H1 (cell line): ENCODE measurements around the gene FBXO11. TPM values are rescaled to one million over a fixed set of nuclear protein-coding genes. Genes with fewer than 3 reads are reported as not detected.

Source experiments
- CTCF ChIA-PET: fragments of 300-600 bp; sonication (Branson Sonifier 250); formaldehyde crosslinking; loops from one replicate; lab custom pipeline; 2021; ENCODE audit not compliant: partially characterized antibody; lab: Charles Lee
- POLR2A ChIA-PET: fragments of 300-600 bp; sonication (Branson Sonifier 250); formaldehyde crosslinking; loops from one replicate; lab custom pipeline; 2021; ENCODE audit warnings: inconsistent platforms; ENCODE audit not compliant: partially characterized antibody; lab: Charles Lee
- DNase-seq, 2 experiments: peaks; one replicate each; pipeline versions ENCODE4 v3.0.0 to v3.0.0-alpha.2; 2010 to 2022; ENCODE audit warnings: low spot score in 2 of 2, low read depth in 1 of 2, mixed read lengths in 1 of 2
- FAIRE-seq: peaks from 2 replicates; lab custom pipeline; 2011; peaks lifted over from hg19 to GRCh38; lab: Jason Lieb, UNC
- H2AFZ ChIP-seq: 2 replicates; pipeline ENCODE4 v1.8.1; 2012; ENCODE audit warnings: low read length, inconsistent platforms
- H2AK5ac ChIP-seq: 2 replicates; pipeline ENCODE4 v1.6.1; 2013; ENCODE audit warnings: low read depth, low read length
- H2BK120ac ChIP-seq: replicated peaks from 2 replicates; pipeline ENCODE3; 2013; ENCODE audit warnings: low read depth, low read length, inconsistent platforms
- H2BK12ac ChIP-seq: 2 replicates; pipeline ENCODE4 v1.6.1; 2013; ENCODE audit warnings: low read depth, low read length
- H2BK15ac ChIP-seq: 2 replicates; pipeline ENCODE4 v1.6.1; 2013; ENCODE audit warnings: low read length
- H2BK20ac ChIP-seq: 2 replicates; pipeline ENCODE4 v1.6.1; 2013; ENCODE audit warnings: low read length
- H2BK5ac ChIP-seq: 2 replicates; pipeline ENCODE4 v1.6.1; 2013; ENCODE audit warnings: low read depth, low read length
- H3K14ac ChIP-seq: 2 replicates; pipeline ENCODE4 v1.6.1; 2013; ENCODE audit warnings: inconsistent platforms; ENCODE audit not compliant: insufficient read length
- H3K18ac ChIP-seq: 2 replicates; pipeline ENCODE4 v1.6.1; 2013; ENCODE audit warnings: low read length; ENCODE audit errors: extremely low read depth
- H3K23ac ChIP-seq: 2 replicates; pipeline ENCODE4 v1.6.1; 2013; ENCODE audit warnings: inconsistent platforms; ENCODE audit not compliant: insufficient read length
- H3K23me2 ChIP-seq: 2 replicates; pipeline ENCODE4 v1.6.1; 2013; ENCODE audit warnings: low read depth, low read length
- H3K27ac ChIP-seq: 2 replicates; pipeline ENCODE4 v1.6.1; 2011; ENCODE audit warnings: low read depth, low read length, inconsistent platforms
- H3K27me3 ChIP-seq, 4 experiments: replicated peaks in 1 of 4; 1 replicate in 1 of 4; 2 replicates in 3 of 4; pipeline versions ENCODE4 v1.6.1 to v1.8.1; 2011 to 2013; ENCODE audit warnings: low read length in 3 of 4, mild to moderate bottlenecking in 3 of 4, inconsistent platforms in 2 of 4, mixed read lengths in 2 of 4, moderate library complexity in 1 of 4; ENCODE audit not compliant: control insufficient read depth in 3 of 4, insufficient read depth in 3 of 4; ENCODE audit errors: extremely low read depth in 1 of 4
- H3K36me3 ChIP-seq, 4 experiments: 2 replicates each; pipeline versions ENCODE4 v1.6.1 to v1.8.1; 2011 to 2013; ENCODE audit warnings: mild to moderate bottlenecking in 4 of 4, low read length in 3 of 4, moderate library complexity in 2 of 4, control low read depth in 1 of 4, inconsistent platforms in 1 of 4; ENCODE audit not compliant: insufficient read depth in 4 of 4, control insufficient read depth in 2 of 4
- H3K4ac ChIP-seq: replicated peaks from 2 replicates; pipeline ENCODE3; 2013; ENCODE audit warnings: low read length, low read depth, mixed read lengths, inconsistent platforms; ENCODE audit not compliant: insufficient read length
- H3K4me1 ChIP-seq, 4 experiments: replicated peaks in 1 of 4; 1 replicate in 1 of 4; 2 replicates in 3 of 4; pipeline versions ENCODE4 v1.6.1 to v1.8.1; 2011 to 2013; ENCODE audit warnings: low read length in 3 of 4, inconsistent platforms in 2 of 4, mixed read lengths in 1 of 4; ENCODE audit not compliant: insufficient read depth in 4 of 4, control insufficient read depth in 3 of 4
- H3K4me2 ChIP-seq, 2 experiments: 2 replicates each; pipeline versions ENCODE4 v1.6.1 to v1.8.1; 2011 to 2013; ENCODE audit warnings: low read depth in 2 of 2, low read length in 2 of 2, control low read depth in 1 of 2, inconsistent platforms in 1 of 2, mild to moderate bottlenecking in 1 of 2; ENCODE audit not compliant: insufficient read depth in 1 of 2
- H3K4me3 ChIP-seq, 4 experiments: fragments of 200-600, 300-600 bp in 1 of 4; sonication (generic), shearing (Covaris generic), sonication (Bioruptor Twin) in 1 of 4; 2 replicates each; pipeline versions ENCODE4 v1.5.1 to v1.8.1; 2011 to 2016; ENCODE audit warnings: low read length in 4 of 4, low read depth in 3 of 4, control low read depth in 2 of 4, inconsistent platforms in 2 of 4, mild to moderate bottlenecking in 2 of 4, mixed read lengths in 1 of 4, moderate library complexity in 1 of 4; ENCODE audit not compliant: insufficient read depth in 2 of 4; ENCODE audit errors: extremely low read depth in 1 of 4
- H3K56ac ChIP-seq: replicated peaks from 2 replicates; pipeline ENCODE3; 2013; ENCODE audit warnings: low read depth, mild to moderate bottlenecking, mixed read lengths, low read length, inconsistent platforms; ENCODE audit not compliant: insufficient read length
- H3K79me1 ChIP-seq: 2 replicates; pipeline ENCODE4 v1.6.1; 2013; ENCODE audit warnings: low read depth, low read length, control low read depth
- H3K79me2 ChIP-seq, 2 experiments: 2 replicates each; pipeline versions ENCODE4 v1.6.1 to v1.8.1; 2012 to 2013; ENCODE audit warnings: low read length in 2 of 2, mild to moderate bottlenecking in 2 of 2, inconsistent platforms in 1 of 2; ENCODE audit not compliant: insufficient read depth in 2 of 2, control insufficient read depth in 1 of 2
- H3K9ac ChIP-seq, 4 experiments: replicated peaks in 1 of 4; 1 replicate in 1 of 4; 2 replicates in 3 of 4; pipeline versions ENCODE4 v1.6.1 to v1.8.1; 2011 to 2013; ENCODE audit warnings: low read depth in 3 of 4, low read length in 3 of 4, control low read depth in 2 of 4, mild to moderate bottlenecking in 2 of 4, moderate library complexity in 2 of 4, inconsistent platforms in 1 of 4; ENCODE audit errors: extremely low read depth in 1 of 4
- H3K9me3 ChIP-seq, 2 experiments: 2 replicates each; pipeline versions ENCODE4 v1.6.1 to v1.8.1; 2012 to 2013; ENCODE audit warnings: mild to moderate bottlenecking in 2 of 2, moderate library complexity in 2 of 2, control low read depth in 1 of 2, inconsistent platforms in 1 of 2, low read depth in 1 of 2, low read length in 1 of 2, mixed read lengths in 1 of 2; ENCODE audit not compliant: insufficient read depth in 2 of 2
- H4K20me1 ChIP-seq, 2 experiments: replicated peaks in 1 of 2; 2 replicates each; pipeline versions ENCODE3 to v1.8.1; 2011 to 2013; ENCODE audit warnings: inconsistent platforms in 2 of 2, low read length in 2 of 2, mild to moderate bottlenecking in 1 of 2; ENCODE audit not compliant: insufficient read depth in 2 of 2, control insufficient read depth in 1 of 2
- H4K5ac ChIP-seq: 2 replicates; pipeline ENCODE4 v1.6.1; 2013; ENCODE audit warnings: low read length, low read depth, mixed read lengths, inconsistent platforms; ENCODE audit not compliant: insufficient read length
- H4K8ac ChIP-seq: 2 replicates; pipeline ENCODE4 v1.8.0; 2013; ENCODE audit warnings: mild to moderate bottlenecking, moderate library complexity, low read length, inconsistent platforms; ENCODE audit not compliant: insufficient read depth; ENCODE audit errors: extremely low read depth
- H4K91ac ChIP-seq: replicated peaks from 2 replicates; pipeline ENCODE3; 2013; ENCODE audit warnings: low read length, mixed read lengths, inconsistent platforms; ENCODE audit not compliant: insufficient read length
- WGBS, 2 experiments: shearing (Covaris generic) in 1 of 2; methylation state at CpG; one replicate each; pipeline versions ENCODE4 v1.1.6 to v1.1.7; 2013 to 2015; ENCODE audit warnings: low lambda C conversion rate in 2 of 2, mixed read lengths in 2 of 2, inconsistent platforms in 1 of 2, low coverage in 1 of 2, missing lambda C conversion rate in 1 of 2; ENCODE audit not compliant: insufficient replicate concordance in 2 of 2, insufficient coverage in 1 of 2, insufficient read length in 1 of 2; ENCODE audit errors: extremely low coverage in 1 of 2, missing lambda C conversion rate in 1 of 2; 5-methylcytosine and 5-hydroxymethylcytosine counted together
- polyA plus RNA-seq, 7 experiments: library from polyadenylated mRNA; depleted of rRNA in 3 of 7; stranded (reverse) in 5 of 7; unstranded in 2 of 7; fragments of >200 nt in 5 of 7; fragments of 200-250 nt in 2 of 7; gene quantifications; 1 replicate in 5 of 7; 2 replicates in 1 of 7; 4 replicates in 1 of 7; pipeline versions ENCODE4 v1.2.1 to v1.2.3, GENCODE V29; 2011 to 2013; ENCODE audit warnings: missing spikeins in 2 of 7, mixed read lengths in 2 of 7
- total RNA-seq: library from RNA; stranded (reverse); fragmentation: NEBNext Ultra II Directional; extraction: Animal tissue kit (Norgen Biotek cat#: 25700); gene quantifications from 2 replicates; pipeline ENCODE4 v1.2.1, GENCODE V29; 2021

FBXO11 gene
- total and polyA plus RNA-seq, 2 of the 8 experiments (the other 6 are each of a cell fraction or from before 2014, with no cell fraction given), result 21.7 to 57.3 TPM

DNA sequence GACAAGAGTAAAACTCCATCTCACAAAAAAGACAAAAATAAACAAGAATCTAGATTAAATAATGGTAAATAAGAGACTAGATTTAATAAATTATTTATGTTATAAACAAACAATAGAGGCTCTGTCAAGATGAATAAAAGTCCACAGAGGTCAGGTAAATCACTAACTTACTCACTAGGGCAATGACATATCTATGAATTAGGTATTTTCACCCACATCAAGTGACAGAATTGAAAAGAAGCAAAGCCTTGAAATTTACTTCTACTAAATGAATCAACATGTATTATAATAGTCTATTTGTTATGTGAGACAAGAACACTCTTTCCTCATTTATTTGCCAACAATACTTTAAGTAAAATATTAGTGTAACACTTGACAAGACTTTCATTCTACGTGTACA, 41.7 kb downstream of the FBXO11 start:
- Histone ChIP-seq H2BK15ac (no peak overlapping the region), H2BK12ac (no peak overlapping the region), H3K9ac (no peak overlapping the region), H4K5ac (no peak overlapping the region), H3K9me3 (no peaks in the 10 kb centered on the region), H3K23me2 (no peaks in the 10 kb centered on the region), H3K23ac (no peak overlapping the region), H3K56ac (no peak overlapping the region), H4K8ac (no peak overlapping the region), H4K91ac (no peak overlapping the region), H3K18ac (no peak overlapping the region), H3K36me3 (no peaks in the 10 kb centered on the region), H2BK20ac (no peak overlapping the region), H2AFZ (no peak overlapping the region), H3K14ac (no peak overlapping the region), H3K79me2 (peaks cover 7 to 97% of the 10 kb centered on the region in 2 experiments; a peak in 3 of 4 replicates), H3K4me1 (peaks cover 0 to 9% (median 1%) of the 10 kb centered on the region in 4 experiments; a peak in 4 of 7 replicates), H2AK5ac (no peak overlapping the region), H3K4me2 (no peak overlapping the region), H3K4me3 (no peak overlapping the region), H2BK5ac (no peak overlapping the region), H3K27ac (no peak overlapping the region), H4K20me1 (peaks cover 3 to 13% of the 10 kb centered on the region in 2 experiments), H3K4ac (no peak overlapping the region), H3K79me1 (peaks cover 8% of the 10 kb centered on the region), H2BK120ac (no peak overlapping the region), H3K27me3 (no peaks in the 10 kb centered on the region)
- FAIRE-seq (no peak), DNase-seq (no peak)
- ChIA-PET POLR2A (no interaction called here), CTCF (interaction anchor here (0.7 kb wide), 1 partner anchor 136 kb away, joined by 3 read pairs; no protein-coding TSS in a partner anchor)
- WGBS, 2 experiments, result 87% methylated on average over 1 of the region's 1 CpG; no CpG with 5 or more reads in 1 of the 2 experiments
